ENCODE measurements around the gene LRMDA. TPM values are rescaled to one million over a fixed set of nuclear protein-coding genes. Genes with fewer than 3 reads are reported as not detected.

LRMDA gene
- total and polyA plus RNA-seq, 2 of the 4 experiments (the other 2 are of a cell fraction): 0.07 TPM; not detected in 1

GRCh38 chr10:75770626-75771081 is 339.2 kb downstream of the LRMDA start:
- Histone ChIP-seq H3K56ac (ENCODE audit: extremely low read depth, insufficient read depth, low read length) (no peak overlapping the region), H3K9me3 (ENCODE audit: control insufficient read depth, insufficient read depth, low read length) (no peaks in the 10 kb centered on the region), H3K9ac (ENCODE audit: low read depth, low read length) (no peak overlapping the region), H2BK5ac (ENCODE audit: low read depth, low read length, poor library complexity, severe bottlenecking) (no peak overlapping the region), H2BK20ac (ENCODE audit: low read depth, low read length) (no peak overlapping the region), H3K27me3 (ENCODE audit: control insufficient read depth, insufficient read depth, low read length) (no peaks in the 10 kb centered on the region), H3K18ac (ENCODE audit: low read depth, low read length) (no peak overlapping the region), H3K4me1 (ENCODE audit: control insufficient read depth, insufficient read depth, low read length) (no peaks in the 10 kb centered on the region; the same call in 1 of the 2 replicates), H2AK5ac (ENCODE audit: low read depth, low read length) (no peak overlapping the region), H3K23ac (ENCODE audit: low read depth, low read length) (no peak overlapping the region), H3K4me2 (ENCODE audit: low read depth, low read length) (no peak overlapping the region), H4K5ac (ENCODE audit: low read depth, low read length) (no peak overlapping the region), H2AK9ac (replicated peaks; ENCODE audit: low read depth, low read length, poor library complexity) (no peak overlapping the region), H4K8ac (ENCODE audit: low read depth in 2 of 2, low read length in 2 of 2) (no peak overlapping the region), H3K27ac (ENCODE audit: insufficient read depth, low read length) (no peak overlapping the region), H3K4me3 (ENCODE audit: insufficient read depth, low read depth, low read length) (no peak overlapping the region), H3K79me1 (ENCODE audit: low read depth in 1 of 2, low read length in 2 of 2) (no peaks in the 10 kb centered on the region), H4K20me1 (ENCODE audit: insufficient read depth, low read length) (no peaks in the 10 kb centered on the region), H4K91ac (ENCODE audit: insufficient read depth, low read depth, low read length) (no peak overlapping the region), H3K14ac (replicated peaks; ENCODE audit: low read depth, low read length) (no peak overlapping the region), H3K4ac (ENCODE audit: low read depth, low read length) (no peak overlapping the region), H2AFZ (replicated peaks; ENCODE audit: low read length, poor library complexity) (no peak overlapping the region), H2BK120ac (ENCODE audit: low read depth, low read length) (no peak overlapping the region), H3K9me1 (ENCODE audit: insufficient read depth, low read length) (no peaks in the 10 kb centered on the region; the same call in 1 of the 2 replicates), H3K36me3 (ENCODE audit: control insufficient read depth, insufficient read depth, low read length) (no peaks in the 10 kb centered on the region), H2BK15ac (ENCODE audit: low read depth, low read length) (no peak overlapping the region)
- in situ Hi-C loops (cut with MboI; ENCODE audit: low sequenced_read_pairs): no loop called here
- TF ChIP-seq CTCF (conservative IDR thresholded peaks at IDR 0.05; ENCODE audit: low read depth, low read length): no peak
- dilution Hi-C loops (cut with HindIII; ENCODE audit: low sequenced_read_pairs, unreplicated experiment): no loop called here
- ATAC-seq (ENCODE audit: low read depth): no peak
- POLR2A ChIA-PET (ENCODE audit: unreplicated experiment): no interaction called here
- intact Hi-C loops (cut with micrococcal nuclease): no loop called here
- DNase-seq: no peak
- CTCF ChIA-PET: no interaction called here
- WGBS, 2 experiments (ENCODE audit: extremely low coverage in 2 of 2, insufficient read length in 1 of 2): 62% methylated on average over 3 of the region's 7 CpGs; no CpG with 5 or more reads in 1 of the 2 experiments
- no TSS peak for BruUV-seq (replicated peaks)

All from IMR-90 (cell line).